ENCODE results near the gene ERC2. TPM values are rescaled to one million over a fixed set of nuclear protein-coding genes. Genes with fewer than 3 reads are reported as not detected.

The ERC2 gene
- total RNA-seq, 2 donors from 2014 or later, result 1.2 TPM; not detected in 1

DNA sequence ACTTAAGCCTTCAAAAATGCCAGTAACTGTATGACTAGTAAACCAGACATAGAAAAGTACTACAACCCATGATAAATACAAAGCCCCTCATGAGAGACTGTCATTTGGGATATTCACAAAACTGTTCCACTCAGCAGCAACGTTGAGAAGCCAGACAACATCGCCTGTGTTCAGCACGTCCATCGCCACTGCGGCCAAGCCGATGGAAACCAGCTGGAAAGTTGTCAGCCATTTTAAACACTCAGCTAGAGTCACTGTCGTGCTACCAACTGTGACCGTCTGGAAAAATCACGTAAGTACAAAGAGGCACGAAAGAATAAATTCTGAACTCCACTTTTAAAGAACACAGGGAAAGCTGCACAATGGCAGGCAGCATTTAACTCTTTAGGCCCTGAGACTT lies 640.5 kb downstream of the ERC2 start:
- ATAC-seq (ENCODE audit: insufficient number of reproducible peaks, low FRiP score, low read depth) (no peak), DNase-seq (ENCODE audit: low spot score) (no peak)
- Histone ChIP-seq H3K9me3 (no peaks in the 10 kb centered on the region), H3K27ac (no peak overlapping the region), H3K27me3 (replicated peaks; ENCODE audit: insufficient read depth) (no peaks in the 10 kb centered on the region), H3K36me3 (no peaks in the 10 kb centered on the region), H3K4me3 (no peak overlapping the region), H3K4me1 (ENCODE audit: control insufficient read depth in 1 of 2, low read depth in 2 of 2) (no peaks in the 10 kb centered on the region)
- TF ChIP-seq, protein P1, sequence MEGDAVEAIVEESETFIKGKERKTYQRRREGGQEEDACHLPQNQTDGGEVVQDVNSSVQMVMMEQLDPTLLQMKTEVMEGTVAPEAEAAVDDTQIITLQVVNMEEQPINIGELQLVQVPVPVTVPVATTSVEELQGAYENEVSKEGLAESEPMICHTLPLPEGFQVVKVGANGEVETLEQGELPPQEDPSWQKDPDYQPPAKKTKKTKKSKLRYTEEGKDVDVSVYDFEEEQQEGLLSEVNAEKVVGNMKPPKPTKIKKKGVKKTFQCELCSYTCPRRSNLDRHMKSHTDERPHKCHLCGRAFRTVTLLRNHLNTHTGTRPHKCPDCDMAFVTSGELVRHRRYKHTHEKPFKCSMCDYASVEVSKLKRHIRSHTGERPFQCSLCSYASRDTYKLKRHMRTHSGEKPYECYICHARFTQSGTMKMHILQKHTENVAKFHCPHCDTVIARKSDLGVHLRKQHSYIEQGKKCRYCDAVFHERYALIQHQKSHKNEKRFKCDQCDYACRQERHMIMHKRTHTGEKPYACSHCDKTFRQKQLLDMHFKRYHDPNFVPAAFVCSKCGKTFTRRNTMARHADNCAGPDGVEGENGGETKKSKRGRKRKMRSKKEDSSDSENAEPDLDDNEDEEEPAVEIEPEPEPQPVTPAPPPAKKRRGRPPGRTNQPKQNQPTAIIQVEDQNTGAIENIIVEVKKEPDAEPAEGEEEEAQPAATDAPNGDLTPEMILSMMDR (IDR thresholded peaks at IDR 0.05), result no peak

DNA sequence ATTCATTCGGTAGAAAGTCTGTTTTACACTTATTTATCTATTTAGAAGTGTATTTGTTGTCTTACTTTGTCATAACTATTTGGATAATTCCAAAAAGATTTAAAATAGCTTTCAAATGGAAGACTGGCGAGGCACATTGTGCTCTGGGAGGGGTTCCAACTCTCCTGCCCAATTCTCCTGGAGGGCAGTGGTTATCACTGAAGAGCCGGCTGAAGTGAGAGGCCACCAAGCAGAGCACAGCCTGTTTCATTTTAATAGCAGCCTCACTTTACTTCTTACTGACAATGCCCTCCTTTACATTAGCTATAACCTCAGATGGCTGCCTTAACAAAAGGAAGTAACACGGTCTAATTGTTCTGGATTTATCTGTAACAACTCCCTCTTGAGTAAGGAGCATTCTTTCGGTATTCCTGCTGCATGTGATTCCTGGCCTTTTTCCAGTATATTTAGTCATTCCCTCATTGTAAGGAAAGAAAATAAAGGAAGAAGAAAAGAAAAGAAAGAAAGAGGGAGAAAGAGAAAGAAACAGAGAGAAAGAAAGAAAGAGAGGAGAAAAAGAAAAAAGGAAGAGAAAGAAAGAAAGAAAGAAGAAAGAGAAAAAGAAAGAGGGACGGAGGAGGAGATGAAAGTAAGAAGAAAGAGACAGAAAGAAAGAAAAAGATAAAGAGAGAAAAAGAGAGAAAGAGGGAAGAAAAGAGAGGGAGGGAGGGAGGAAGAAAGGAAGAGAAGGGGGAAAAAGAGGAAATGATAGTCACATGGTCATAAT lies 641.4 kb downstream of the ERC2 start:
- TF ChIP-seq, protein P1 (IDR thresholded peaks at IDR 0.05), result no peak
- Histone ChIP-seq H3K27ac (no peak overlapping the region), H3K4me1 (ENCODE audit: control insufficient read depth in 1 of 2, low read depth in 2 of 2) (no peaks in the 10 kb centered on the region), H3K36me3 (no peaks in the 10 kb centered on the region), H3K27me3 (replicated peaks; ENCODE audit: insufficient read depth) (no peaks in the 10 kb centered on the region), H3K9me3 (no peaks in the 10 kb centered on the region), H3K4me3 (no peak overlapping the region)
- no peak for ATAC-seq (ENCODE audit: insufficient number of reproducible peaks, low FRiP score, low read depth)
- no peak for DNase-seq (ENCODE audit: low spot score)

DNA sequence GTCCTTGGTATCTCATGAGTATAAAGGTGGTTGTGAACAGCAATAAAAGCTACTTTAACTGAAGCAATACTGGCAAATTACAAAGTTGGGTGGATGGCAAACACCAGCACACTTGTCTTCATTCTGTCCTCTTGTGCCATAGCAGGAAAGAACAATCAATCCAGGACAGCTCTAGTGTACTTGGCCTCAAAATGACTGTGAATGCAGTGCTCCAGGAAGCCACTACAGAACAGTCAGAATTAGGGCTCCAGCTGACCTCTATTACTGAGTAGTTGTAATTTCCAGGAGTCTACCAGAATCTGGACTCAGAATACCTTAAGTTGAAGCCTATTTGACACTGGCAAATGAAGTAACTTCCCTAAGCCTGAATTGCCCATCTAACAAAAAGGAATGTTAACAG lies 642.2 kb downstream of the ERC2 start:
- Histone ChIP-seq H3K36me3 (no peaks in the 10 kb centered on the region), H3K9me3 (no peaks in the 10 kb centered on the region), H3K4me1 (ENCODE audit: control insufficient read depth in 1 of 2, low read depth in 2 of 2) (no peaks in the 10 kb centered on the region), H3K4me3 (no peak overlapping the region), H3K27me3 (replicated peaks; ENCODE audit: insufficient read depth) (no peaks in the 10 kb centered on the region), H3K27ac (no peak overlapping the region)
- ATAC-seq (ENCODE audit: insufficient number of reproducible peaks, low FRiP score, low read depth), result no peak
- DNase-seq (ENCODE audit: low spot score), result no peak
- TF ChIP-seq, protein P1 (IDR thresholded peaks at IDR 0.05), result no peak

DNA sequence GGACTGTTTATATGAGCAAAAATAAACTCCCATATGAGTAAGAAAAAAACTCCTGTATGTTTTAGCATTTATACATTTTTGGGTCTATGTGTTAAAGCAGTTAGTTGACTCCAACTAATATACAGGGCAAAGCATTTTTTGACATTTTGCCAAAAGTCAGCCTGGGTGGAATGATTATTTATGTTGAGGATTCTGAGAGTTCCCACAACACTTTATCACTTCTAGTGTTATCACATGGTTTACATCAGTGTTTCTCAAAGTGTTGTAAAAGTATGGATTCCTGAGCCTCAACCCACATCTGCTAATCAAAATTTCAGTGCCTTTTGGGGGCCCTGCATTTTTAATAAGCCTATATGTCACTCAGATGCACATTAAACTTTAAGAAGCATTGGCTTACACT lies 643.9 kb downstream of the ERC2 start:
- ATAC-seq (ENCODE audit: insufficient number of reproducible peaks, low FRiP score, low read depth), result no peak
- TF ChIP-seq, protein P1 (IDR thresholded peaks at IDR 0.05), result no peak
- Histone ChIP-seq H3K4me1 (ENCODE audit: control insufficient read depth in 1 of 2, low read depth in 2 of 2) (no peaks in the 10 kb centered on the region), H3K36me3 (no peaks in the 10 kb centered on the region), H3K4me3 (no peak overlapping the region), H3K9me3 (no peaks in the 10 kb centered on the region), H3K27ac (no peak overlapping the region), H3K27me3 (replicated peaks; ENCODE audit: insufficient read depth) (no peaks in the 10 kb centered on the region)
- no peak for DNase-seq (ENCODE audit: low spot score)

DNA sequence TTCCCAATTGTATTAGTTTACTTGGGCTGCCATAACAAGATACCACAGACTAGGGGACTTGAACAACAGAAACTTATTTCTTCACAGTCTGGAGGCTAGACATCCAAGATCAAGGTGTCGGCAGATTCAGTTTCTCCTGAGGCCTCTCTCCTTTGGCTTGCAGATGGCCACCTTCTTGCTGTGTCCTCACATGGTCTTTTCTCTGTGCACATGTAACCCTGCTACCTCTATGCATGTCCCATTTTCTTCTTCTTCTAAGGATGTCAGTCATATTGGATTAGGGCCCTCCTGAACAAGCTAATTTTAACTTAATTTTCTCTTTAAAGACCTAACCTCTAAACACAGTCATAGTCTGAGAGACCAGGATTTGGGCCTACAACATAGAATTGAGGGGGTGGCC lies 644.4 kb downstream of the ERC2 start:
- Histone ChIP-seq H3K4me1 (ENCODE audit: control insufficient read depth in 1 of 2, low read depth in 2 of 2) (no peaks in the 10 kb centered on the region), H3K9me3 (no peaks in the 10 kb centered on the region), H3K4me3 (no peak overlapping the region), H3K27ac (no peak overlapping the region), H3K36me3 (no peaks in the 10 kb centered on the region), H3K27me3 (replicated peaks; ENCODE audit: insufficient read depth) (no peaks in the 10 kb centered on the region)
- DNase-seq (ENCODE audit: low spot score) (no peak), ATAC-seq (ENCODE audit: insufficient number of reproducible peaks, low FRiP score, low read depth) (no peak)
- TF ChIP-seq, protein P1 (IDR thresholded peaks at IDR 0.05), result no peak
